GM23338 (cell line): Measurements from ENCODE around the gene EPHA6. TPM values are rescaled to one million over a fixed set of nuclear protein-coding genes. Genes with fewer than 3 reads are reported as not detected.

Source experiments
- ATAC-seq: fragments of 200-7000 bp; cut with Tn5 transposase; 3 replicates; pipeline ENCODE4 v1.9.1; 2020
- DNase-seq: peaks from one replicate; pipeline ENCODE4 v3.0.0-alpha.2; 2015; ENCODE audit warnings: low spot score
- H2AFZ ChIP-seq: fragments of 200-600 bp; sonication (generic); 2 replicates; pipeline ENCODE4 v1.8.0; 2016; ENCODE audit warnings: antibody characterized with exemption, mild to moderate bottlenecking, moderate library complexity
- H3F3A ChIP-seq: fragments of 200-600 bp; sonication (generic); replicated peaks from 2 replicates; pipeline ENCODE4 v1.8.0; 2017; ENCODE audit warnings: antibody characterized with exemption, mixed run types, low read depth
- H3K27ac ChIP-seq: fragments of 200-600 bp; sonication (generic); 2 replicates; pipeline ENCODE4 v1.6.1; 2016; ENCODE audit warnings: low read depth
- H3K27me3 ChIP-seq: fragments of 200-600 bp; sonication (generic); 2 replicates; pipeline ENCODE4 v1.8.0; 2016; ENCODE audit warnings: mild to moderate bottlenecking, mixed run types, moderate library complexity; ENCODE audit not compliant: insufficient read depth
- H3K36me3 ChIP-seq: fragments of 200-600 bp; sonication (generic); 2 replicates; pipeline ENCODE4 v1.8.0; 2016; ENCODE audit warnings: mild to moderate bottlenecking; ENCODE audit not compliant: insufficient read depth
- H3K4me1 ChIP-seq: fragments of 200-600 bp; sonication (generic); 2 replicates; pipeline ENCODE4 v1.8.0; 2016; ENCODE audit warnings: mild to moderate bottlenecking, moderate library complexity; ENCODE audit not compliant: insufficient read depth
- H3K4me2 ChIP-seq: fragments of 200-600 bp; sonication (generic); 2 replicates; pipeline ENCODE4 v1.7.1; 2017; ENCODE audit warnings: mixed run types
- H3K4me3 ChIP-seq: fragments of 200-600 bp; sonication (generic); 2 replicates; pipeline ENCODE4 v1.6.1; 2016; ENCODE audit warnings: mixed run types
- H3K79me2 ChIP-seq: fragments of 200-600 bp; sonication (generic); replicated peaks from 2 replicates; pipeline ENCODE4 v1.8.0; 2017; ENCODE audit warnings: mild to moderate bottlenecking; ENCODE audit not compliant: insufficient read depth
- H3K9me2 ChIP-seq: fragments of 200-600 bp; sonication (generic); 2 replicates; pipeline ENCODE4 v1.8.0; 2017; ENCODE audit not compliant: insufficient read depth
- H4K20me1 ChIP-seq: fragments of 200-600 bp; sonication (generic); replicated peaks from 2 replicates; pipeline ENCODE4 v1.8.0; 2017; ENCODE audit warnings: mild to moderate bottlenecking; ENCODE audit not compliant: insufficient read depth
- H3K27ac Mint-ChIP-seq: 2 replicates; pipeline ENCODE4 v1.8.0; 2020; ENCODE audit warnings: inconsistent platforms, mild to moderate bottlenecking, moderate library complexity, mixed read lengths
- H3K27me3 Mint-ChIP-seq: 3 replicates; pipeline ENCODE4 v1.8.0; 2022; ENCODE audit warnings: low read depth, mild to moderate bottlenecking, moderate library complexity, mixed read lengths, inconsistent platforms; ENCODE audit not compliant: insufficient read depth, poor library complexity
- H3K36me3 Mint-ChIP-seq: 3 replicates; pipeline ENCODE4 v1.8.0; 2021; ENCODE audit warnings: low read depth, mild to moderate bottlenecking, inconsistent platforms, moderate library complexity, mixed read lengths
- H3K4me1 Mint-ChIP-seq: 3 replicates; pipeline ENCODE4 v1.8.0; 2020; ENCODE audit warnings: mild to moderate bottlenecking, inconsistent platforms, mixed read lengths
- H3K4me3 Mint-ChIP-seq: 3 replicates; pipeline ENCODE4 v1.8.0; 2021; ENCODE audit warnings: moderate library complexity, mild to moderate bottlenecking, inconsistent platforms, mixed read lengths
- H3K9me3 Mint-ChIP-seq: 3 replicates; pipeline ENCODE4 v1.8.0; 2020; ENCODE audit warnings: moderate library complexity, mild to moderate bottlenecking, inconsistent platforms, mixed read lengths
- CTCF ChIP-seq, 2 experiments: fragments of 200-600 bp in 1 of 2; sonication (generic) in 1 of 2; conservative IDR thresholded peaks; 2 replicates each; pipeline versions ENCODE4 v1.5.1 to v1.6.1; 2016 to 2017; ENCODE audit warnings: antibody characterized with exemption in 2 of 2, low read depth in 2 of 2, mild to moderate bottlenecking in 2 of 2, moderate library complexity in 1 of 2
- EZH2 ChIP-seq: fragments of 200-600 bp; sonication (generic); IDR thresholded peaks from one replicate; pipeline ENCODE4 v1.8.0; 2017; ENCODE audit warnings: antibody characterized with exemption, mild to moderate bottlenecking, low read depth; ENCODE audit not compliant: unreplicated experiment
- EZH2phosphoT487 ChIP-seq: fragments of 200-600 bp; sonication (generic); IDR thresholded peaks from one replicate; pipeline ENCODE4 v1.8.1; 2018; ENCODE audit warnings: antibody characterized with exemption; ENCODE audit not compliant: unreplicated experiment
- JUNB ChIP-seq: IDR thresholded peaks from one replicate; pipeline ENCODE4 v1.6.1; 2016; ENCODE audit warnings: antibody characterized with exemption; ENCODE audit not compliant: unreplicated experiment
- NANOG ChIP-seq: IDR thresholded peaks from 2 replicates; pipeline ENCODE4 v1.6.1; 2016; ENCODE audit warnings: antibody characterized with exemption, borderline replicate concordance
- REST ChIP-seq: IDR thresholded peaks from one replicate; pipeline ENCODE4 v1.6.1; 2018; ENCODE audit warnings: antibody characterized with exemption; ENCODE audit not compliant: unreplicated experiment
- STAT1 ChIP-seq: IDR thresholded peaks from one replicate; pipeline ENCODE4 v1.6.1; 2016; ENCODE audit warnings: antibody characterized with exemption; ENCODE audit not compliant: unreplicated experiment
- polyA plus RNA-seq: library from polyadenylated mRNA; unstranded; fragments of >200 nt; fragmentation: Nextera tagmentation; extraction: Ambion mirVana; gene quantifications from 2 replicates; pipeline ENCODE4 v1.2.1, GENCODE V29; 2016
- total RNA-seq: library from RNA; depleted of rRNA; stranded (reverse); fragments of >200 nt; shearing (Covaris generic); gene quantifications from 2 replicates; pipeline ENCODE4 v1.2.3, GENCODE V29; 2014

EPHA6 gene
- total and polyA plus RNA-seq, 2 experiments from 2014 or later, result 0.37 to 2.6 TPM

- Mint-ChIP-seq H3K4me1 (no peaks in the 10 kb centered on the region), H3K27me3 (no peaks in the 10 kb centered on the region), H3K27ac (no peak overlapping the region), H3K36me3 (no peaks in the 10 kb centered on the region), H3K4me3 (no peak overlapping the region), H3K9me3 (no peaks in the 10 kb centered on the region)
- no peak overlapping the region for H3K4me3 ChIP-seq
- no peak for TF ChIP-seq JUNB
- no peak for TF ChIP-seq STAT1
- TF ChIP-seq EZH2phosphoT487, result no peak
- TF ChIP-seq REST, result no peak
- no peak for TF ChIP-seq CTCF (conservative IDR thresholded peaks at IDR 0.05; ENCODE audit: low read depth in 2 of 2)
- TF ChIP-seq NANOG, result no peak
- TF ChIP-seq EZH2, result no peak
- H3K4me1 ChIP-seq, result no peaks in the 10 kb centered on the region
- H3K36me3 ChIP-seq, result no peaks in the 10 kb centered on the region
- no peaks in the 10 kb centered on the region for H3K27me3 ChIP-seq
- no peaks in the 10 kb centered on the region for H3K9me2 ChIP-seq
- H4K20me1 ChIP-seq, result no peaks in the 10 kb centered on the region
- DNase-seq (no peak), ATAC-seq (no peak)
- H3K27ac ChIP-seq, result no peak overlapping the region
- no peak overlapping the region for H3K4me2 ChIP-seq
- no peak overlapping the region for H2AFZ ChIP-seq
- H3F3A ChIP-seq, result no peaks in the 10 kb centered on the region
- H3K79me2 ChIP-seq, result no peaks in the 10 kb centered on the region
Measured at GRCh38 chr3:97575742-97576141, 761.3 kb downstream of the EPHA6 start.

- no peaks in the 10 kb centered on the region for H3K36me3 ChIP-seq
- no peaks in the 10 kb centered on the region for H3K4me1 ChIP-seq
- no peak overlapping the region for H2AFZ ChIP-seq
- no peaks in the 10 kb centered on the region for H3K79me2 ChIP-seq
- H3K4me3 ChIP-seq, result no peak overlapping the region
- no peak overlapping the region for H3K4me2 ChIP-seq
- no peaks in the 10 kb centered on the region for H3K27me3 ChIP-seq
- no peak for ATAC-seq
- H3K4me1 Mint-ChIP-seq, result no peaks in the 10 kb centered on the region
- no peaks in the 10 kb centered on the region for H3K27me3 Mint-ChIP-seq
- no peaks in the 10 kb centered on the region for H3K36me3 Mint-ChIP-seq
- no peak overlapping the region for H3K27ac Mint-ChIP-seq
- no peaks in the 10 kb centered on the region for H3F3A ChIP-seq
- no peak for DNase-seq
- H3K4me3 Mint-ChIP-seq, result no peak overlapping the region
- H4K20me1 ChIP-seq, result no peaks in the 10 kb centered on the region
- no peak overlapping the region for H3K27ac ChIP-seq
- H3K9me3 Mint-ChIP-seq, result no peaks in the 10 kb centered on the region
- no peaks in the 10 kb centered on the region for H3K9me2 ChIP-seq
- no peak for TF ChIP-seq NANOG
- TF ChIP-seq REST, result no peak
- TF ChIP-seq STAT1, result no peak
Measured at GRCh38 chr3:97576221-97576620, 761.8 kb downstream of the EPHA6 start.
